BLaER1 (cell line): Measurements from ENCODE around the gene ITGA1.

ENCODE experiments used
- H3K27ac ChIP-seq: shearing (Covaris generic); formaldehyde crosslinking; 2 replicates; pipeline ENCODE4 v1.8.1; 2022
- H3K27me3 ChIP-seq: shearing (Covaris generic); formaldehyde crosslinking; 2 replicates; pipeline ENCODE4 v1.8.1; 2022
- H3K36me3 ChIP-seq: shearing (Covaris generic); formaldehyde crosslinking; 2 replicates; pipeline ENCODE4 v1.8.1; 2022
- H3K4me1 ChIP-seq: shearing (Covaris generic); formaldehyde crosslinking; 2 replicates; pipeline ENCODE4 v1.8.1; 2022
- H3K4me2 ChIP-seq: shearing (Covaris generic); formaldehyde crosslinking; 2 replicates; pipeline ENCODE4 v1.8.1; 2022
- H3K4me3 ChIP-seq: shearing (Covaris generic); formaldehyde crosslinking; 2 replicates; pipeline ENCODE4 v1.8.1; 2022
- H3K9ac ChIP-seq: shearing (Covaris generic); formaldehyde crosslinking; 2 replicates; pipeline ENCODE4 v1.8.1; 2022
- H3K9me3 ChIP-seq: shearing (Covaris generic); formaldehyde crosslinking; 2 replicates; pipeline ENCODE4 v1.8.1; 2022
- H4K20me1 ChIP-seq: shearing (Covaris generic); formaldehyde crosslinking; 2 replicates; pipeline ENCODE4 v1.8.1; 2022
- Cebpa-rat ChIP-seq: shearing (Covaris generic); IDR thresholded peaks from 2 replicates; pipeline ENCODE4 v1.8.1; 2022

Gene ITGA1

DNA sequence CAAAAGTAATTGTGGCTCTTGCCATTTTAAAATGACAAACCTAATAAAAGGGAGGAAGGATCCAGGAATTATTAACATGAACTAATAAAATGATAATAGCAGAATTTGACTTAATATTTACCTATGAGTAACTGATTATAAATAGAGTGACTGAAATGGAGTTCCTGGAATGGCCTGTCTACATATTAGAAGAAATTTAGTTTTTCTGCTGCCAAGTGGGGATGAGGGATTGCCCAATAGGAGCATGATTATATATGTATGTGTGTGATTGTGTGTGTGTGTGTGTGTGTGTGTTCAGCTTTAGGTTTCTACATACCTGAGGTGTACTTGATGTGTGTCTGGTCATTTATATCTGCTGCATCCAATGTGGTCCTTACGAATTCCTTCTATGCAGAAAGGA, 36.6 kb upstream of the ITGA1 start:
- Histone ChIP-seq H3K27me3 (no peaks in the 10 kb centered on the region), H3K4me2 (no peak overlapping the region), H3K4me1 (no peaks in the 10 kb centered on the region), H4K20me1 (no peaks in the 10 kb centered on the region), H3K9me3 (no peaks in the 10 kb centered on the region), H3K9ac (no peak overlapping the region), H3K27ac (no peak overlapping the region), H3K4me3 (no peak overlapping the region), H3K36me3 (no peaks in the 10 kb centered on the region)
- TF ChIP-seq Cebpa-rat, result no peak

GRCh38 chr5:52754051-52754450, 33.7 kb upstream of the ITGA1 start:
- no peak overlapping the region for H3K4me2 ChIP-seq
- no peaks in the 10 kb centered on the region for H3K4me1 ChIP-seq
- H3K27ac ChIP-seq, result no peak overlapping the region
- no peaks in the 10 kb centered on the region for H3K36me3 ChIP-seq
- H3K27me3 ChIP-seq, result no peaks in the 10 kb centered on the region
- no peak overlapping the region for H3K9ac ChIP-seq
- no peaks in the 10 kb centered on the region for H4K20me1 ChIP-seq
- H3K9me3 ChIP-seq, result no peaks in the 10 kb centered on the region
- no peak overlapping the region for H3K4me3 ChIP-seq
- no peak for TF ChIP-seq Cebpa-rat

GRCh38 chr5:52757527-52757926, 30.2 kb upstream of the ITGA1 start:
- no peaks in the 10 kb centered on the region for H3K27me3 ChIP-seq
- H3K9ac ChIP-seq, result no peak overlapping the region
- no peak overlapping the region for H3K4me3 ChIP-seq
- no peaks in the 10 kb centered on the region for H3K36me3 ChIP-seq
- H3K27ac ChIP-seq, result no peak overlapping the region
- H4K20me1 ChIP-seq, result no peaks in the 10 kb centered on the region
- no peak overlapping the region for H3K4me2 ChIP-seq
- no peaks in the 10 kb centered on the region for H3K9me3 ChIP-seq
- no peak for TF ChIP-seq Cebpa-rat
- no peaks in the 10 kb centered on the region for H3K4me1 ChIP-seq

GRCh38 chr5:52758014-52758413, 29.7 kb upstream of the ITGA1 start:
- no peak overlapping the region for H3K4me3 ChIP-seq
- H3K9ac ChIP-seq, result no peak overlapping the region
- no peak for TF ChIP-seq Cebpa-rat
- H3K36me3 ChIP-seq, result no peaks in the 10 kb centered on the region
- no peaks in the 10 kb centered on the region for H3K9me3 ChIP-seq
- H3K27ac ChIP-seq, result no peak overlapping the region
- H3K27me3 ChIP-seq, result no peaks in the 10 kb centered on the region
- H4K20me1 ChIP-seq, result no peaks in the 10 kb centered on the region
- no peaks in the 10 kb centered on the region for H3K4me1 ChIP-seq
- no peak overlapping the region for H3K4me2 ChIP-seq

DNA sequence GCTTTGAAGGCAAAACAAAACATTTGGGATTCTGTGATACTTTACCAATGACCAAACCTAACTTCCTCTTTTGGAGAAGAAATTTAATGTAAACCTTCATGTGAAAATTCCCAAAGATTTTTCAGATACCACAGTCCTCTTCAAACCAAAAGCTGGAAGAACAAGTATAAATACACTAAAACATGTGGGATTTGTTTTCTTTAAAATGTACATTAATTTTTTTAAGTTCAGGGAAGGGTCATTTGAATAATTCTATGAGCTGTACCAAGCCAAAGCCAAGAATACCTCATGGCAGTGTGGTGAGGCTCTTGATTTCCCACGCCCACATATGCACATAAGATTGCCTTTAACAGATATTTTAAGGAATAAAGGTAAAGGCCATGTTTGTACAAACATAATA, 28.4 kb upstream of the ITGA1 start:
- Histone ChIP-seq H4K20me1 (no peaks in the 10 kb centered on the region), H3K27me3 (no peaks in the 10 kb centered on the region), H3K27ac (no peak overlapping the region), H3K4me2 (no peak overlapping the region), H3K4me1 (no peaks in the 10 kb centered on the region), H3K9me3 (no peaks in the 10 kb centered on the region), H3K36me3 (no peaks in the 10 kb centered on the region), H3K9ac (no peak overlapping the region), H3K4me3 (no peak overlapping the region)
- no peak for TF ChIP-seq Cebpa-rat

- no peaks in the 10 kb centered on the region for H3K4me1 ChIP-seq
- H3K36me3 ChIP-seq, result no peaks in the 10 kb centered on the region
- H3K4me3 ChIP-seq, result no peak overlapping the region
- H3K27ac ChIP-seq, result no peak overlapping the region
- no peaks in the 10 kb centered on the region for H4K20me1 ChIP-seq
- no peak for TF ChIP-seq Cebpa-rat
- no peaks in the 10 kb centered on the region for H3K27me3 ChIP-seq
- H3K9ac ChIP-seq, result no peak overlapping the region
- no peak overlapping the region for H3K4me2 ChIP-seq
- H3K9me3 ChIP-seq, result no peaks in the 10 kb centered on the region
These were observed 26.9 kb upstream of the ITGA1 start for GRCh38 chr5:52760695-52761366.

DNA sequence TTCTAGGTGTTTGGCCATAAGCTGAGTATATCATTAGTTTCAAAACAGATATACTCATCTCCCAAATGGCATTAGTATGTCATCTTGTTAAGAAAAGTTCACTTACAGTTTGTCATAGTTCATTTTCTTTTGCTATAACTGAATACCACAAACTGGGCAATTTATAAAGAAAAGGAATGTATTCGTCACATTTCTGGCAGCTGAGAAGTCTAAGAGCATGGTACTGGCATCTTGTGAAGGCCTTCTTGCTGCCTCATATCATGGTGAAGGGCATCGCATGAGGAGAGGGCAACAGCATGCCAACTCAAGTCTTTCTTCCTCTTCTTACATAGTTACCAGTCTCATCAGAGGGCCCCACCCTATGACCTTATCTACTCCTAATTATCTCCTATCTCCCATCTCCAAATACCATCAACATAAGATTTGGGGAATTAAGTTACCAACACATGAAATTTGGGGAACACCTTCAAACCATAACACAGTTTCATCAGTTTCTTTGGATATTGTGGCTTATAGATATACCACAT, 20.4 kb upstream of the ITGA1 start:
- Histone ChIP-seq H3K36me3 (no peaks in the 10 kb centered on the region), H3K4me3 (no peak overlapping the region), H3K4me2 (no peak overlapping the region), H3K9ac (no peak overlapping the region), H3K27ac (no peak overlapping the region), H3K9me3 (no peaks in the 10 kb centered on the region), H3K27me3 (no peaks in the 10 kb centered on the region), H4K20me1 (no peaks in the 10 kb centered on the region), H3K4me1 (no peaks in the 10 kb centered on the region)
- TF ChIP-seq Cebpa-rat, result no peak

GRCh38 chr5:52767766-52768480, 19.8 kb upstream of the ITGA1 start:
- no peak overlapping the region for H3K27ac ChIP-seq
- H3K9ac ChIP-seq, result no peak overlapping the region
- no peaks in the 10 kb centered on the region for H3K9me3 ChIP-seq
- no peaks in the 10 kb centered on the region for H3K36me3 ChIP-seq
- no peak overlapping the region for H3K4me2 ChIP-seq
- no peak overlapping the region for H3K4me3 ChIP-seq
- no peaks in the 10 kb centered on the region for H4K20me1 ChIP-seq
- no peaks in the 10 kb centered on the region for H3K27me3 ChIP-seq
- TF ChIP-seq Cebpa-rat, result no peak
- H3K4me1 ChIP-seq, result no peaks in the 10 kb centered on the region

DNA sequence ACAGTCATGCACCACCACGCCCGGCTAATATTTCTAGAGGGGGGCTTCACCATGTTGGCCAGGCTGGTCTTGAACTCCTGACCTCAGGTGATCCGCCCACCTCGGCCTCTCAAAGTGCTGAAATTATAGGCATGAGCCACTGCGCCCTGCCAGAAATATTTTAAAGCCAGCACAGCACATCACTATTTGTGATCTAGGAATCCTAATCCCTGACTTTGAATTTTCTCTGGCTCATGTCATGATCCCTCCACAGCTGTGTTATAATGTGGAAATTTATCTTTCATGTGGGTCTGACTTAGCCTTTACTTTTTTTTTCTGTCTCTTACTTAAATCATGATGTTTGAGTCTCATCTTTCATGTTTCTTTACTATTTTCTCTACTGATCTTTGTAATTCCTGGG, 18.7 kb upstream of the ITGA1 start:
- Histone ChIP-seq H4K20me1 (no peaks in the 10 kb centered on the region), H3K9me3 (no peaks in the 10 kb centered on the region), H3K36me3 (no peaks in the 10 kb centered on the region), H3K4me2 (no peak overlapping the region), H3K27ac (no peak overlapping the region), H3K4me3 (no peak overlapping the region), H3K9ac (no peak overlapping the region), H3K27me3 (no peaks in the 10 kb centered on the region), H3K4me1 (no peaks in the 10 kb centered on the region)
- TF ChIP-seq Cebpa-rat, result no peak

GRCh38 chr5:52770287-52770939, 17.3 kb upstream of the ITGA1 start:
- Histone ChIP-seq H3K4me3 (no peak overlapping the region), H3K4me2 (no peak overlapping the region), H3K36me3 (no peaks in the 10 kb centered on the region), H3K27me3 (no peaks in the 10 kb centered on the region), H3K9me3 (no peaks in the 10 kb centered on the region), H3K4me1 (no peaks in the 10 kb centered on the region), H3K27ac (no peak overlapping the region), H4K20me1 (no peaks in the 10 kb centered on the region), H3K9ac (no peak overlapping the region)
- TF ChIP-seq Cebpa-rat, result no peak
